ENCODE results near the gene SSX2IP.
A peak's percentile ranks its signal among the peaks of the same experiment; 100 is the strongest.
"Not testable (repeated sequence)": the region's sequence is repeated elsewhere in the genome, so short reads cannot be mapped to it uniquely, and the experiment has no call there.

The SSX2IP gene, protein sequence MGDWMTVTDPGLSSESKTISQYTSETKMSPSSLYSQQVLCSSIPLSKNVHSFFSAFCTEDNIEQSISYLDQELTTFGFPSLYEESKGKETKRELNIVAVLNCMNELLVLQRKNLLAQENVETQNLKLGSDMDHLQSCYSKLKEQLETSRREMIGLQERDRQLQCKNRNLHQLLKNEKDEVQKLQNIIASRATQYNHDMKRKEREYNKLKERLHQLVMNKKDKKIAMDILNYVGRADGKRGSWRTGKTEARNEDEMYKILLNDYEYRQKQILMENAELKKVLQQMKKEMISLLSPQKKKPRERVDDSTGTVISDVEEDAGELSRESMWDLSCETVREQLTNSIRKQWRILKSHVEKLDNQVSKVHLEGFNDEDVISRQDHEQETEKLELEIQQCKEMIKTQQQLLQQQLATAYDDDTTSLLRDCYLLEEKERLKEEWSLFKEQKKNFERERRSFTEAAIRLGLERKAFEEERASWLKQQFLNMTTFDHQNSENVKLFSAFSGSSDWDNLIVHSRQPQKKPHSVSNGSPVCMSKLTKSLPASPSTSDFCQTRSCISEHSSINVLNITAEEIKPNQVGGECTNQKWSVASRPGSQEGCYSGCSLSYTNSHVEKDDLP

DNA sequence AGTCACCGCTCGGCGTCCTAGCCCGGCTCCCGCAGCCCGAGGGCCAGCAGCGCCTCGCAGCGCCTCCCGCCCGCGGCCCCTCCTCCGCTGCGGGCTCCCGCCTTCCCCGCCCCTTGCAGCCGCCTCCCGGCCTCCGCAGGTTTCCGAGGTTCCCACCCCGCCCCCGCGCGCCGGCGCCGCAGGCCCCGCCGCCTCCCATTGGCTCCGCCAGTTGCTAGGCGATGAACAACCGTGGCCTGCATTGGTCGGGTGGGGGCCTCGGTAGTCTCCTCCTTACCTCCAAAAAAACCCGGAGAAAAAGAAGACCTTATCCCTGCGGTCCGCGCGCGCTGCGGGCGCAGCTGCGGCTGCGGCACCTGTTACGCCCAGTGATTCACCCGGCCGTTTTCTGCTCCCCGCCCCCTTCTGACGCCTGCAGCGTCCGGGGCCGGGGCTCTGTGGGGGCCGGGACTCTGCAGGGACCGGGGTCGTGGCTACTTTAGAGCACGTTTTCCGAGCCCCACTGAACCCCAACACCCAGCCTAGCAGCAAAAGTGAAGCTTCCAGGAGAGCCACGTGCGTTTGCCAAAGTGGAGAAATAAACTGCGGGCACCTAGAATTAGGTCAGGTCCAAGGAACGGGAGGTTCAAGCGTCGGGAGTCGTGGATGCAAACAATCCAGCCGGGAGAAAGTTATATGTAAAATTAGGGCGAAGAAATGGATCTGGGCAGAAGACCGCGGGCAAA, at the start of gene SSX2IP:
Gene SSX2IP (minus strand): TSS at position 65 of the 725 bp plus-strand sequence. CDS start 19,242 bp downstream, outside the sequence.
- DNase-seq, result peak; percentile 70

DNA sequence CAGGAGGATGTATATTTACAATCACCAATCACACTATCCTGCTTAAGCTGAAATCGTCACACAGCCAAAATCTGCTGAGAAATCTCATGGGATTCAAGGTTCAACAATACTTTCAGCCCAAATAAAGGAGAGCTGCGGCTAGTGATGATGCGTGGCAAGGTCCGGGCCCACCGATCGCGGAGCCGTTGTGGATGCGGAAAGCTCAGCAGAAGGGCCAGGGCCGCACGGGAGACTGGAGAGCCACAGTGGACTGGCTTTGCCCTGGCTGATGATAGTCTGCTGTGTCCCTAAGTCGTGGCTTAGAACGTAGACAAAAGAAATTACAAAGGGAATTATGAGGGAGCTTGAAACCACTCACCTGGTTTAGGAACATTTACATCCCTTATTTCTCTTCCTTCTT, 48.0 kb upstream of the SSX2IP start:
- DNase-seq, result no peak

DNA sequence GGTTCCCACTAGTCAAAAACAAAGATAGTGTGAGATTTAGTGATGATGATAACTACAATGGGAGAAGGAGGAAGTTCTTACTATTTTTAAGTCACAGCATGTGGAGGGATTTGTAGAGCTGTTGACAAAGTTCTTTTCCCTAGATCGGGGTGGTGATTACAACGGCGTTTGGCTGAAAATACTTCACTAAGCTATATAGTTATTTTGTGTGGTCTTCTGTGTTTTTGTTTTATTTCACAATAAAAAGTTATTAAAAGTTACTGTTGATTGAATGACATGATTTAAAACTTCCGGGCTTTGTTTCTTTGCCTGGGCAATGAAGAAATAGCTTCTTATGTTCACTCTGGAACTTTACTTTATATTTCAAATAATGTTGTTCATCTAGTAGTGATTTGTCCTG, 47.3 kb upstream of the SSX2IP start:
- DNase-seq, result no peak

DNA sequence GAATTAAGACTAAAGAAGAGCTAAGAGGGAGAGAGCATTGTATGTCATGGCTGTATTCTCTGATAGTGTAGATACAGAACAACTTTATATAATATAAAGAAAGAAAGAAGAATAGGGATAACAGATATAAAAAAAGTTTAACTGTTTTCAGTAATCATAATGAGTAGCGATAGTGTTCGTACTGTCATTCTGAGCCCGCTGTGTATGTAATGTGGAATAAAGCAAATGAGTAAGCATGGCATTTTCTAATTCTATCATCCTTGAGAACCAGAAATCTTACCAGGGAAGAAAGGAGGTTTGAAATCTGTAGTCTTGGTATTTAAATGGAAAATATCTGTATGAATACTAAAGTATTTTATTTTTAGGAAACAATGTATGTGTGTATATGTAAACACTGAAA, 46.7 kb upstream of the SSX2IP start:
- DNase-seq, result no peak

DNA sequence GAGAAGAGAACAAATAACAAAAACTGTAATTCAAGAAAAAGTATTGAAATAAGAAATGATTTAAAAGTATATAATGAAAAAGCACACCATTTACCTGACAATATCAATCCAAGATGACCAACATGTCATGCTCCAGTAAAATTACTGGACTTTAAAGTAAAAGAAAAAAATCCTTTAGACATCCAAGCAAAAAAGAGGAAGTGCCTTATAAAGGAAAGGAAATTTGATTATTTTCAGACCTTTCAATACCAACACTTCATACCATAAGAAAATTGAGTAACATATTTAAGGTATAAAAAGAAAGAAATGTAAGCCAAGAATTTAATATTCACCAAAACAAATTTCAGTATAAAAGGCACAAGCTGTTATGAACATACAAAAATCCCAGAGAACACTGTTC, 46.2 kb upstream of the SSX2IP start:
- DNase-seq, result no peak

DNA sequence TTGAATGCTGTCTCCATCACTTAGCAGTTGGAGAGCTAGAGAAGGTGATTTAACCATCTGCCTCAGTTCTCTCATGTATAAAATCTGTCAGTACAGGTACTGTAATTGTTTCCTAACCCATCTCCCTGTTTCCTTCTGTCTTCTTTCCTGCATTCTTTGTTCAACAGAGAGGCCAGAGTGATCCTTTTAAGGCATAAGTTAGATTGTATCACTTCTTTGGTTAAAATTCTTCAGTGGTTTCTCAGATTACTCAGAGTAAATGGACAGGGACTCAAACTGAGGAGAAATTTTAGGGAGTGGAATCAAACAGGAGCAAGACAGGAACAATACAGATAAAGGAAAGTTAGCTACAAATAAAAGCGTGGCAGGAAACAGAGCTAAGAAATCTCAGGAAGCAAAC, 45.2 kb upstream of the SSX2IP start:
- DNase-seq, result no peak

DNA sequence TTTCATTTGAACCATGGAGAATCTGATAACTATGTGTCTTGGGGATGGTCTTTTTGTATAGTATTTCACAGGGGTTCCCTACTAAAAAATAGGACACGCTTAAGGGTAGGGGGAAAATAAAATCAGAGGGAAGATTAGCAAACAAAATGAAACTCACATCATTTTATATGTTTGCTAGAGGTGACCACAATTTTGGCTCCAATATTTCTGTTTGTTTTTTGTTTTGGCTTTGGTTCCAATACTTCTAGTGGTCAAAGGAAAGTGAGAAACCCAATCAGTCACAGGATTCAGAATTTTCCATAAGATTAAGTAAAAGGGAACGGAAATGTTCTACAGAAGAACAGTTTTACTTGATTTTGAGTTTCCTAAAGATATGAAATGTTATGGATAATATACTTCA, 42.3 kb upstream of the SSX2IP start:
- DNase-seq, result no peak

DNA sequence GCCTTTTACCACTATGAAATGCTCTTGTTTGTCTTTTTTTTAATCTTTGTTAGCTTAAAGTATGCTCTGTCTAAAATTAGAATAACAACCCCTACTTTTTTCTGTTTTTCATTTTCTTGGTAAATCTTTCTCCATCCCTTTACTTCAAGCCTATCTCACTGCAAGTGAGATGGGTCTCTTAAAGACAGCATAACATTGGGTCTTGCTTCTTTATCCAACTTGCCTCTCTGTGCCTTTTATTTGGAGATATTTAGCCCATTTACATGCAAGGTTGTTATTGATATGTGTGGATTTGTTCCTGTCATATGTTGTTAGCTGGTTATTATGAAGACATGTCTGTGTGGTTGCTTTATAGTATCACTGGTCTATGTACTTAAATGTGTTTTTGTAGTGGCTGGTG, 41.3 kb upstream of the SSX2IP start:
- DNase-seq, result no peak

DNA sequence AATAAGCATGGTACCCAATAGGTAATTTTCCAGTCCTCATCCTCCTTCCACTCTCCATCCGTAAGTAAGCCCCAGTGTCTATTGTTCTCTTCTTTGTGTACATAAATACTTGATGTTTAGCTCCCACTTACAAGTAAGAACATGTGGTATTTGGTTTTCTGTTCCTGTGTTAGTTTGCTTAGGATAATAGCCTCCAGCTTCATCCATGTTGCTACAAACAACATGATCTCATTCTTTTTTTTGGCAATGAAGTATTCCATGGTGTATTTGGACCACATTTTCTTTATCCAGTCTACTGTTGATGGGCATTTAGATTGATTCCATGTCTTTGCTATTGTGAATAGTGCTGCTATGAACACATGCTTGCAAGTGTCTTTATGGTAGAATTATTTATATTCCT, 37.5 kb upstream of the SSX2IP start:
- DNase-seq, result not testable (repeated sequence)

DNA sequence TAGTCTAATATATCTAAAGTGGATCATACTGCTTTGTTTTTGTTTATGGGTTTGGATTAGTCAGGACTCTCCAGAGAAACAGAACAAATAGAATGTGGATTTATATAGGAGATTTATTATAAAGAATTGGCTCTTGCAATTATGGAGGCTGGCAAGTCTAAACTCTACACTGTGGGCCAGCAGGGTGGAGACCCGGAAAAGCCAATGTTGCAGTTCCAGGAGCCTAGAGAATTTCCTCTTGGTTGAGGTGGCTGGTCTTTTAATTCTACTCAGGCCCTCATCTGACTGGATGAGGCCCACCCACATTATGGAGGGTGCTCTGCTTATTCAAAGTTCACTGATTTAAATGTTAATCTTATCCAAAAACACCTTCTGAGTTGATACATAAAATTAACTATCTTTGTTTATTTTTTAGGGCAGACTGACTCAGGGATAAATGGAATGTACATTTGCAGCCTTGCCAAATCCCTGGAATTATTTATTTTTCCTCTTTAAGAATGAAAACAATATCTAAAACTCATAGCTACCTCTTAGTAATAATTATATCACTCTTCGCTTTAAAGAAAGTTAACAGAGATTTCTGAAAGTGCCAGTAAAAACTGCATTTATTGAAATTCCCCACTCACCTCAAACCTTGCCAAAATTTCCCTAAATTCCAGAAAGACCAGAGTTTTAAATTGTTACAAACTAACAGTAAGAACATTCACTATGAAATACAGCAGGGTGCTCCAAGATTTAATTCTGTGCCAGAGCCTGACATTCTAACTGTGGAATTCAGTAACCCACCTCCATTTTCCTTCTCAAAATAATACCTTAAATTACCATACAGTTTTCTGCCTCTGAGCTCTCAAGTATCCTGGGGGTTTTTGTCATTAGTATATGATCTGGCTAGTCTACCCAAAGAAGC, 36.6 kb upstream of the SSX2IP start:
- no peak for DNase-seq

DNA sequence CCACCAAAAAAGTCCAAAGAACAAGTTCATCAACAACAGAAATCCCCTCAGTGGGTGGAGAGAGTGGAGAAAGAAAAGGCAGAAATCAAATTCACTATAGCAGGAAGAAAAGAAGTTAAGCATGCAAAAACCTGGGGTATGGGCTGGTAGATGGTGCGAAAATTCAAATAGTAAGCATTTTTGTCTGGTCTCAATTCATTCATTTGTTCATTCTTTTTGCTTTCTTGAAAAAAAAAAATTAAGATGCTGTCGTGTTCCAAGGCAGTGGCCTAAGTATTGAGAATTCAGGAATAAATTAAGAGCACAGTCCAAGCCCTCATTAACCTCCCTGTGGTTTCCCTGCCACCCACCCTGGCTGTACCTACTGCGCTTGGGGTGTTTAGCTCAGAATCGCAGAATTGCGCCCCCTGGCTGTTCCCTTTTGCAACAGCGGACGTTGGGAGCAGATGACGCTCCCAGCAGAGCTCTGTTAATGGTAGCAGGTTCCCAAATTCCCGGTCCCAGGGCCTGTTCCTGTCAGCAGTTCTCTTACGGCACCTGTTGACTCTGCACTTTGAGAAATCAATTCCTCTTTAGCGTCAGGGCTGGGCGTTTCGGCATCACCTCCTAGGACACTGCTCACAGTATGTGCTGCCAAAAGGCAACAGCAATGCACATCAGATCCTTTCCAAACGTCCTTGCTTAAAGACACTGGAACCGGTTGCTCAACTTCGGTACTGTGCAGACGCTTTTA, 34.0 kb upstream of the SSX2IP start:
- no peak for DNase-seq

DNA sequence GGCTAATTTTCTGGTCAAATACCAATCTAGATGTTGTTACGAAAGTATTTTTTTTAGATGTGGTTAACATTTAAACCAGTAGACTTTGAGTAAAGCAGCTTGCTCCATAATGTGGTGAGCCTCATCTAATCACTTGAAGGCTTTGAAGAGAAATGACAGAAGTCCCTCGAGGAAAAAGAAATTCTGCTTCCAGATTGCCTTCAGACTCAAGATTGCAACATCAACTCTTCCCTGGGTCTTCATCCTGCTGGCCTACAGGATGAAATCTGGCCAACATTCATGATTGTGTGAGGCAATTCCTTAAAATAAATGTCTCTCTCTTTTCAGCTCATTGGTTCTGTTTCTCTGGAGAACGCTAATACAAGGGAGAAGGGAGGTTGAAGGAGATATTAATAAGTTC, 32.5 kb upstream of the SSX2IP start:
- DNase-seq, result no peak

DNA sequence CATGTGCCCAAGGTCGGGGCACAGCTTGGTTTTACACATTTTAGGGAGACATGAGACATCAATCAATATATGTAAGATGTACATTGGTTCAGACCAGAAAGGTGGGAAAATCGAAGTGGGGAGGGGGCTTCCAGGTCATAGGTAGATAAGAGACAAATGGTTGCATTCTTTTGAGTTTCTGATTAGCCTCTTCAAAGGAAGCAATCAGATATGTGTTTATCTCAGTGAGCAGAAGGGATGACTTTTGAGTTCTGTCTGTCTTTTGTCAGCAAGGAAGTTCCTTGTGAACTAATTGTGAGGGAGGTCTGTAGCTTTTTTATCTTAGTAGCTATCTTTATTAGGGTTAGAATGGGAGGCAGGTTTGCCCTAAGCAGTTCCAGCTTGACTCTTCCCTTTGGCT, 31.6 kb upstream of the SSX2IP start:
- not testable (repeated sequence) for DNase-seq

DNA sequence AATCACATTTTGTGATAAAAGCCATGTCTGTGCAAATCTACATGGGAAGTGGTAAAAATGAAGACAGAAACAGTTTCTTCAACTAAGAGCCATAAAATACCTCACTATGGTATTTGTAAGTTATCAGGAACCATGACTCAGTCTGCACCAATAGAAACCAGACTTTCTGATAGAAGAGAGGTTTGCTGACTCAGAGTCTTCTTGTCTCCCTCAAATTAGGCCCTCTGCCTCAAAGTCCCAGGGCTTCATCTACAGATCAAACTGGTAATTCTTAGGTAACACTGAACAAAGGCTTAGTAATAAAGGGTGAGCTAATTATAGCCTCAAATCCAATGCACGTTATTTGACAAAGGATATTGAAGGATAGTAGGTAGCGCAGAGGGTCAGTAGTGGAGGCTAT, 30.9 kb upstream of the SSX2IP start:
- DNase-seq, result no peak

DNA sequence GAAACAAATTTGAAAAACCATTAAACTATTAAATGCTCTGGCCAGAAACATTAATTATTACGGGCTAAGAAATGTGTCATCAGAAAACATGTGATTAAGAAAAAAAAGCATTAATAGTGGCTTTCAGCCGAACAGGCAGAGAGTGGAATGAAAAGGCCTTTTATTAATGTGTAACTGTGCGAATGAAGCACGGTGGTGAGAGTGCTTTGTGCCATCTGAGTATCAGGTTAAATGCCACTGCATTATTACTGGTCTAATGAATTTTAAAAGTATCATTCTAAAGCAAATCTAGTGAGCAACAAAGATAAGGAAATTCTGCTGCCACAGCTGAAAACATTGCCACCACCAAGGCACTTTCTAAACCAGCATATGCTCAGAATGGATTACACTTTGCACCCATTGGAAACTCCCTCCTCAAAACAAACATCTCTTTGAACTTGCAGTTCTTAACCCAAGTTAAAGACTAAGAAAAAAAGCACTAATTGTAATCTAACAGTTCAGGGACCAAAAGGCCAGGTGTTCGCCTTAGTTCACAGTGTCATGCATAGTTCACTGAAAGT, 30.0 kb upstream of the SSX2IP start:
- DNase-seq, result no peak

DNA sequence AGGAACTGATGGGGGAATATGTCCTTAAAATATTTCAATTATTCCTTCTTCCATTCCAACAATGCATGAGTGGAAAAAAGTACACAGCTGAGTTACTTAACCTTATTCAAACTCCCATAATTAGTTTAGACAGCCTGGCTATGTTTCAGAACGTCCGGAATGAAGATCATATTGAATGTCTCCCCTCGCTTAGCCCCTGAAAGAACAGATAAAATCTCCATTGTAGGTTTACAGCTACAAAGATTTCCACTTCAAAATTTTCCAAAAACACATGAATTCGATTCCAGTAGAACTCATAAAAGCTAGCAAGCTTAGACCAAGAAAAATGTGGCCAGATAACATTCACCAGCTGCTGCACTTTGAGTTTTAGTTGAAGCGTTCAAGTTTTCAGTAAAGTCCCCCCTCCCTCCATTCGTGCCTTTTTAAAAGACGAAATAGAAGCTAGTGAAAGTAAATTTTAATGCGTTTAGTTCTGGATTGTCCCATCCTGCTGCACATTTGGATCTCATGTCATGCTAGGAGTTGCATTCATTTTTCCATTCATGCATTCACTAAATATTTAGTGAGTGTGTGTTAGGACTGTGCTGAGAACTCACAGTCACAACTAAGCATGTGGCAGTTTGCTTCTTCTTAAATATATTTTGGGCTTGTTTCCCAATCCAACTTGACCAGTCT, 29.4 kb upstream of the SSX2IP start:
- no peak for DNase-seq

DNA sequence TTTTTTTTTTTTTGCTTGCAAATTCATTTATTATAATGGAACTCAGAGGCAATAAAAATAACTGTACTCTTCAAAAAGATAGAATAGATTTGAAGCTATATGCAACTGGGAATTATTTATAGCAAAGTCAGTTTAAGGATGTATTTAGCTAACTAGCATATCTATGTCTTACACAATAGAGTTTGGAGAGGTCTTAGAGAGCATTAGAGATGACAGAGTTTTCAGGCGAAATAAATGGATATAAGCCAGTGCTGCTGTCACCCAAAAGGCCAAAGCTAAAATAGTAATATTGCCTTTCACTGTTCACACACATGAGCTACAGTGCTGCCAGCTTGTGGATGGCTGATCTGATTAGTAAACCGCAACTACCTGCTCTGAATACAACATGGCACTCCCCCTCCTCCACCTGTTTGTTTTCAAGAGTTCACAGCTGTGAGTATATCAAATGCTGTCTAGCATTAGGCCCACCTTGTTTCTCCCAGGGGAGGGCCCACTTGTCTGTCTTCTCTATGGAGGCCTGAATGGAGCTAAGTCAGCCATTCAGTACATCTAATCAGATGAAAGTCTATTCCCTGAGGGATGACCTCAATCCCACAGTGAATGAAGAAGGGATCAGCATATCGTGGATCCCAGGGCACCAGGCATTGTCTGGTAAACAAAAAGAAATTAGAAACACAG, 25.2 kb upstream of the SSX2IP start:
- no peak for DNase-seq

DNA sequence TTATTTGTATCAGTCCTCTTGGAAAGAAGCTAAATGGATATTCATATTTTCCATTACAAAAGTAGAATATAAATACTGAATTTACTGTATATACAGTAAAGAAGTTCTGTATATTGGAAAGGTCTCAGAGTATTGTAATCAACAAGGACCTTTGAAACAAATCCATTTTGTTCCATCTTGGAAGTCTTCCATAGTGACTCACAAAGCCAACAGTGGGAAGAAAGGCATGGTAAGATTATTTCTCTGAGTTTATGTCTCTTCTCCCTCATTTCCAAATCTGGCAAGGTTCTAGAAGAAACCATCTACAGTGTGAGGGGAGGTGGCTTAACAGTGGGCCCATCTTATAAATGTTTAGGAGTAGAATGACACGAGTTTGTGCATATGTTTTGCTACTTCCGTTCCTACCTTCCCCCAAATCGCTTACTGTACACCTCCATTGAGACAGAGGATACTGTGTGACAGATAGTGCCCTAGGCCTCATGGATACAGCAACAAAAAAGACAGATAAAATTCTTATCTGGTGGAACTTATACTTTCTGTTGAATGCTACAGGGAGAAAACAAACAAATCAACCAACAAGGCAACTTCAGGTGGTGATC, 22.1 kb upstream of the SSX2IP start:
- no peak for DNase-seq

DNA sequence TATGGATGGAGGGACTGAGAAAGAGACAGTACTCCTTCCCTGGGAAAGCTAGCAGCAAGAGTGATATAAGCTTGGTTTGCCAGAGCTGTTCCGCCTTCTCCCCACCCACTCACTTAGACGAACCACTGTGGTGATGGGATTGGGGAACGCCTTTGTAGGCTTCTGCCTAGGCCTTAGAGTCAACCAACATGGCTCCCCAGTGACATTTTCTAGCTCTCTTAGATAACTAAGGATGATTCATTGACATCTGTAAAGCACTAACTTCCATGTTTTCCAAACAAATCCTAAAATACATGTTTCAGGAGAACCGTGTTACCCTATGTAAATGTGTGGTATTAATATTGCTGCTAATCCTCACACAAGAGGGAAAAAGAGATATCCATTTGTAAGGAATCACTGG, 21.6 kb upstream of the SSX2IP start:
- DNase-seq, result no peak

DNA sequence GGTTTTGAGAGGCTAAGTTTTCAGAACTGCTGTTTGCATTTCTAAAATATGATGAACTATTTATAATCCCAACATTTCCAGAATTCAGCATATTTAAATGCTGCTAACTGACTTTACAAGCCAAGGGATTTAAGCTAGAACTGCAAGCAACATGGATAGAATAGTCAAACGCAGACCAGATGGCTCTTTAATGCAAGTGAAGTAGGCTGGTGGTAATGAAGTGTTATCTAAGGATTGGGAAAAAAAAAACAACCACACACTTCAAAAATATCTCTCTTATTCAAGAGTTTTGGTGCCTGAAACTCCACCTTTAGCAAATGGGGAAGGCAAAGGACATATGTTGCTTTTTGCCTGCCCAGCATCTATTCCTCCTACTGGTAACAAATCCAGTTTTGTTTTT, 20.9 kb upstream of the SSX2IP start:
- no peak for DNase-seq

Data from GOT3 (cell line).